Stimulated activated CD8-positive, alpha-beta memory T cell treated with anti-CD3 and anti-CD28 coated beads, Interleukin-2, amount 100 ng/mL, for 48 hours (primary cell): ENCODE measurements around the gene DHRS13.
"Not testable (repeated sequence)": the region's sequence is repeated elsewhere in the genome, so short reads cannot be mapped to it uniquely, and the experiment has no call there.

Experiments
- DNase-seq, 2 donors: peaks; one replicate each; pipeline ENCODE4 v3.0.0-alpha.2; 2020; ENCODE audit warnings: low read depth in 2 of 2

The DHRS13 gene

DNA sequence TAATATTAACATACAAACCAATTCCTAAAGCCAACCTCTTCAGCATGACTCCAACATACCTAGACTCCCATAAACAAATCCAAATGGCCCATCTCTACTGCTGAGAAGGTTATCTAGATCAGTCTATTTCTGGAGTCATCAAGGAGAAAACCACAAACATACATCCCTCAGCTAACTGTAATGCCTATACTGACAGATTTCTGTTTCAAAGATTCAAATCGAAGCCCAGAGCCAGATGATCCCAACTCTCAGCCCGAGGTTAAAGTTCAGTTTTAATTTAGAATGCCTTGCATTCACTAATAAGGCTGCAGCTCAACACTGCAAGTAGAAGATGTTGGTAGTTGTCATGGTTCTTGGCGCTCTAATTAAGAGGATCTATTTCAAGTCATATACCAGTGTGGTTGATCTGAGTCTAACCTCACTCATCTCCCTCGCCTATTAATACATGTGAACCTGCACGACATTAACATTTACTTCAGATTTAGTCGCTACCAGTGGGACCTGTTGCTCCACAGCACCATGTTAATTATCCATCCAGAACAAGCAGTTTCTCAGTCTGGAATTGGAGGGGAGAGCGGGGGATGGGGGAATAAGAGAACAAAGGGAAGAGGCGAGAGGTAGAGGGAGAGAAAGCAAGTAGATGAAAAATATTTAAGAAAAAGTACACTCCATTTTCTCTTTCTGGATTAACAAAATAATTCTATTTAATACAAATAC lies 33.0 kb upstream of the DHRS13 start:
- DNase-seq: no peak

DNA sequence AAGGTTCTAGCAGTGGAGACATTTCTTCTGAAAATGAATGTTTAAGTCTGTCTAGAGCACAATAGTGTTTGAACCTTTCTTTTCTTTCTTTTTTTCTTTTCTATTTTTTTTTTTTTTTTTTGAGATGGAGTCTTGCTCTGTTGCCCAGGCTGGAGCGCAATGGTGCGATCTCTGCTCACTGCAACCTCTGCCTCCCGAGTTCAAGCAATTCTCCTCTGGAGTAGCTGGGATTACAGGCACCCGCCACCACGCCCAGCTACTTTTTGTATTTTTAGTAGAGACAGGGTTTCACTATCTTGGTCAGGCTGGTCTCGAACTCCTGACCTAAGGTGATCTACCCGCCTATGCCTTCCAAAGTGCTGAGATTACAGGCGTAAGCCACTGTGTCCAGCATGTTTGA lies 31.6 kb upstream of the DHRS13 start:
- not testable (repeated sequence) for DNase-seq

DNA sequence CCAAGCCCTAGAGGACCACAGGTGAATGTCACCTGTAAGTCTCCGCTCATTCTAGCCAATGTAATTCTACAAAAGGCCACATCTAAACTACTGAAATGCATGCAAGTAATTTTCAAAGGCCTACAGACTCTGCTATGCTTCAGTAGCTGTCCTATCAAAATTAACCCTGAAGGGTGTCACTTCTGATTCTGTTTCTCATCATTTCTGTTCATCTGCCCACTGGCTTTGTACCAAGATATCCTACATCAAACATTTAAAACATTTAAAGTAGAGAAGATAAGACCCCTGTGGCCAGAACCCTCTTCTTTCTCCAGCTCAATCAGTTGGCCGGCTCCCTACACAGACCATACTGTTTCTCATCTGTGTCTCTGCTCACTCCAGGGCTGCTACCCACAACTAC lies 26.9 kb upstream of the DHRS13 start:
- DNase-seq: no peak

DNA sequence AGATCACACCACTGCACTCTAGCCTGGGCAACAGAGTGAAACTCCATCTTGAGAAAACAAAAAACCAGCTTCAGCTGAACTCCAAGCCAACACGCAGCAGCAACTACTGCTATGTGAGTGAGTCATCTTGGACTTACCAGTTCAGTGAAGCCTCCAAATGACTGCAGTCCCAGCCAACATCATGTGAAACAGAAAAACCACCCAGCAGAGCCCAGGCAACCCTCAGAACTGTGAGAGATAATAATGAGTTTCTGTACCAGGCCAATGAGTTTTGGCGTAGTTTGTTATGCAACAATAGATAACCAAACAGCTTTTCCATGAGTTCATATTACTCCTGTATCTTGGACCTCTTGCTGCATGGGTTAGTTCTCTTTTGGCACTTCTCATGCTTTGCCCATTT lies 25.2 kb upstream of the DHRS13 start:
- peak in 1 of 2 donors; percentile 20 for DNase-seq

DNA sequence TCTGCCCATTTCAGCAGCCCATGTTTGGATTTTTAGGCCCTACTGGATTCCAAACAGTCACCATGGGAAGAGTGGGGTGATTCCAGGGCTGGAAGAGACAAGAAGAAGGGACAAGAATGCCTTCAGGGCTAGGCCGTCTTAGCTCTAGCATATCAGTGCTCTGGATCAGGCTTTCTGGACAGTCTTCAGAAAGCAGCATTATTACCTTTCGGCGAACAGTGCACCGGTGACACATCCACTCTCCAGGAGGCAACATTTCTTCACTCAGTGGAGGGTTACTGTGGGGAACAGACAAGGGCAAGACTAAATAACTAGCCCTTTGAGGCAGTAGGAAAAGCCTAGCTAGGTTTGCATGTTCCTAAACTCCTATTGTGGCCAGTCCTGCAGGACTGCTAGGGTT lies 23.9 kb upstream of the DHRS13 start:
- DNase-seq: no peak

DNA sequence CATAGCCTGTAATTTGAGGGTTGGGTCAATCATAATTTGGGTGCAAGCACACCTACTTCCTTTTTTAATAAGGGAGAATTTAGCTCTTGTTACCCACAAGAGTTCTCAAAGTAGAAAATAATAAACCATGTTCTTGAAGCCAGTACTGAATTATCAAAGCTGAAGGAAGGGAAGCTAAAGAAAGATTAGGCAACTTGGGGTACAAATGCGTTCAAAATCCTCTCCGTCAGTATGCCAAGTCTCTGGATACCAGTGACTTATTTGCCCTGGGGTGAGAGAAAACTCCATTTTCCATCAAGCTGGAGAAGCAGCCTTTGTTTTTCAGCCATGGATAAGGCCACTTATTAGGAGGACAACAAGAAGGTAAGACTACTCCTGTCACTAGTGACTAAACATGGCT lies 23.5 kb upstream of the DHRS13 start:
- no peak for DNase-seq

DNA sequence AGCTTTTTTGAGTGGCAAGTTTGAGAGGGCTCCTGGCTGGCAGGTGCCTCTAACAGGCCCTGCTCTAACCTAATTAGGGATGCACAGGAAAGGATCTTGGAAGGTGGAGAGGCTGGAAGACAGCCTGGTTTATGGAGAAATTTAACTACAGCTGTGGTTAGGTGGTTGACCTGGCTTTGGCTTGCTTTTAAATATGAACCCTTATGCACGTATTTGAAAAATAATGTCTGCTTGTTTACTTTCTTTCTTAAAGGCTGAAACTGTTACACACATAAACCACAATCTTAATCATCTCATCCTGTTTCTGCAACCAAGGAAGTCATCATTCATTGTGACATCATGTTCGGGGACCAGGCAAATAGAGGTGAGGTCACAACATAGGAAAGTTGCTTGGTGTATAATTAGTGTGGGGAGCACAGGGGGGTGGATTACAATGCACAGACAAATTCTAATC lies 23.1 kb upstream of the DHRS13 start:
- no peak for DNase-seq

DNA sequence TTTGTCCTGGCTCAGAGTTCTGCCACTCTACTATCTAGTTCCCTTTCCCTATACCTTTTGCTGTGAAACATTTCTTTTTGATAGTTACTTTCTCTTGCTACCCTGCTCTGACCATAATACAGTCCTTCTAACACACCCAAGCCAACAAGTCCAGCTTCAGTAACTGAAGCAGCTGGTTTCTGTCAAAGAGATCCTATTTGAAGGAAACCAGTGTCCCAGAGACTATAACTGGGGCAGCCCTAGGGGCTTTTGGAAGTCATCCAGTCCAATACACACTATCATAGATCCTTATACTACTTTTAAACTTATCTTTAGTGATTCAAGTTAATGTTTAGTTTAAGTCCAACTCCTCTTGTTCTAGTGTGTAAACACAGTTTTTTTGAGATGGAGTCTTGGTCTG lies 17.3 kb upstream of the DHRS13 start:
- DNase-seq: no peak

DNA sequence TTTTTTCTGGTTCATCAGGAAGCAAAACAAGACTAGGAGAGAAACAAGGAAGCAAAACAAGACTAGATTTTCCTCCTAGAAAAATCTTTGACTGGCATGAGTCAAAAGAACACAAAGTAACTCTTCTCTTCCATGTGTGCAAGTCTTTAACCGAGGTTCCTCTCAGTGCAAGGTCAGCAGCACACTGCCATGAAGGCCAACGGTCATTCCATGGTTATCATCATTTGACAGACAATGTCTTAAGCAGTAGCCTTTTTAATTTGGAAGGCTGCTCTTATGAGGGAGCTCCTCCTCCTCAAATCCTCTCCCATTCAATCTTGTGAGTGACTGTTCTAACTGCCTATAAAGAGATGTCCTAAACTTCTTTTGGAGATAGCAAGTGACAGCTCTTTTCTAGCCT lies 15.4 kb upstream of the DHRS13 start:
- no peak for DNase-seq

DNA sequence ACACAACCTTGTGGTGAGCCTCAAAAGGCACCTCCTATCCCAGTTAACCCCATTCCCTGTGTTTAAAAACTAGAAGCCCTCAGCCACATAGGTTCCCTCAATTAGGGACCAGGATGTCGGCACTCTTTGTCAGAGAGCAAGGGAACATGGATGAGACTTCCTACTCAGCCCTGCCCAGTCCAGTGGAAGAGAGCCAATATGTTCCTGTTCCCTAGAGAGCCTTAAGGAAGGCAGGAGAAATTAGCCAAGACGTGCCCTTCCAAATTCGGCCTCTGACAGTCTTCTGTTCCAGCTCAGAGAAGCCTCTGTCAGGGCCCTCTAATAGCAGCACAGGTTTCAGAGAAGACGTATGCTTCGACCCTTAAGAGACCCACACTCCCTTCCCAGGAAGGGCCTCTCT lies 14.6 kb upstream of the DHRS13 start:
- DNase-seq: no peak

DNA sequence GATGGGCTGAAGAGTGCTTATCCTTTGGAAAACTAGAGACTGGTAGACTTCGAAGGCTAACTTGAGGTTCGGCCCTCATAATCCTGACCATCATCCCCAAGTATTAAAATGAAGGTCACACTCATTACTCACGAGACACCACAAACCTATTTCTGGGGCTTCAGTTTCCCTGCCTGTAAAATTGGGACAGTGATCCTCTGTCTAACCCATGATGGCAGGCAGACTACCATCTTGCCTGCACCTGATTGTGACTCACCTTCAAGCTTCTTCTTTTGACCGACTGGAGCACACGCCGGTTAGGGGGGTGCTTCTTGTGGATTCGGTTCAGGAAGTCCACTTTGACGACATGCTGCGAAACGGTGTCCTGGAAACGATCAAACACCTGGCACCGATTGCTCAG lies 14.2 kb upstream of the DHRS13 start:
- DNase-seq: no peak

DNA sequence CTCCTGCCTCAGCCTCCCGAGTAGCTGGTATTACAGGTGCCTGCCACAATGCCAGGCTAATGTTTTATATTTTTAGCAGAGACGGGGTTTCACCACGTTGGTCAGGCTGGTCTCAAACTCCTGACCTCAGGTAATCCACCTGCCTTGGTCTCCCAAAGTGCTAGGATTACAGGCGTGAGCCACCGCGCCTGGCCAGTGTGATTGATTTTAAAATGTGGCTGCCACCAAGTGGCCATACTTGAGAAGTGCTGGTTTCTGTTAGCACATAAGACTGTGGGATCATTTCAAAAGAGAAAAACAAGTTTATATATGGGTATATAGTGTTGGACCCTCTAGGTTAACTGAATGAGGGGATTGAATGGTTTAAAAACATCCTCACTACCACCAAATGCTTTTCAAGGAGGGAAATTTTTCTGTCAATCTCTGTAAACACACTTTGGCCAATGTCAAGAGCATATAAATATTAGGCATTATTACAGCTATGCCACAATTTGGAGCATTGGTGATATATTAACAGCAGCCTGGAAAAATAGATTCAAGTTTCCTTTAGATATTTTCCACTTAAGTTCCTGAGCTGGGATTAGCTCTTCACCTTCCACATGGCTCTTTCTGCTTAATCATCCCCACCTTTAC lies 13.5 kb upstream of the DHRS13 start:
- DNase-seq: no peak

DNA sequence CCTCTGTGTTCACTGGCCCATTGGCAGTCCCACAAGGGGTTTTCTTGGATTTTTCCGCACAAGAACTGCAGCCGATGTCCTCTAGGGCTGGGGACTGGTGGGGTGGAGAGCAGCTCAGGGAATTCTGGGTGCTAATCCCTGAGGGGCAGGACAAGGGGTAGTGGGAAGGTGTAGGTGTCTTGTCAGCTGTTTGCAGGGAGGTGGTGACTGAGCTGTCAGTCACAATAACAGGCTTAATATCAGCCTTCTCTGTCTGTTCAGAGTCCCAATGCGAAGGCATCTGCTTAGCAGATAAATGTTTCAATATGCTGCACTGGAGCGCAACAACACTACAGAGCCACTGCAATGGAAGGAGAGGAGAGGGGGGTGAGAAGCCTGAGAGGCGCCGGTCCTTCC lies 10.1 kb upstream of the DHRS13 start:
- no peak for DNase-seq

DNA sequence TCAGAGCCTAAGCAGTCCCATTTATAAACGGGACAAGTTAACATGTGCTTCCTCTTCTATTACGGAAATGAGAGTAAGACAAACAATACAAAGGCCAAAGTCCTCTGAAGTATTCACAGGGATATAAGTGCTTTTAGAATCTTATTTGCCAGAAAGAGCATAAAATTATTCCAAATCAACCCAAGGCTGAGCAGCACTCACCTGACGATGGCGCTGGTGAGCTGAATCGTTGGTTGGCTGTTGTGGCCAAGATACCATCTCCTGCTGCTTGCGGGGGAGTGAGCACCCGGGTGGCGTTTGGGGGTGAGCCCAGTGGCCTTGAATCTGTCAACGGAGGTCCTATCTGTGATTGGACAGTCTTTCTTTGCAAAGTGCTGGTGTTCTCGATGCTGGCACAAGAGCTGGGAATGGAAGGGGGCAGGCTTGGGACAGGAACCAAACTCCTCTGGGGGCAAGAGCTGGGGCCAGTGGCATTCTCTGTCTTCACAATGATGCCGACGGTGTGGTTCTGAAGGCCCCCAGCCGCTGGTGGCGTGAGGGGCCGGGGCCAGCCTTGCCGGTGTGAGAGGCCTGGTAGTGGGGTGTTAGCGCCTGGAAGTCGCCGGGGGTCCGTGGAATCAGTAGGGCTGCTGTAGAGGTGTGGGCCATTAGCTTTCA lies 9.5 kb upstream of the DHRS13 start:
- DNase-seq: no peak

DNA sequence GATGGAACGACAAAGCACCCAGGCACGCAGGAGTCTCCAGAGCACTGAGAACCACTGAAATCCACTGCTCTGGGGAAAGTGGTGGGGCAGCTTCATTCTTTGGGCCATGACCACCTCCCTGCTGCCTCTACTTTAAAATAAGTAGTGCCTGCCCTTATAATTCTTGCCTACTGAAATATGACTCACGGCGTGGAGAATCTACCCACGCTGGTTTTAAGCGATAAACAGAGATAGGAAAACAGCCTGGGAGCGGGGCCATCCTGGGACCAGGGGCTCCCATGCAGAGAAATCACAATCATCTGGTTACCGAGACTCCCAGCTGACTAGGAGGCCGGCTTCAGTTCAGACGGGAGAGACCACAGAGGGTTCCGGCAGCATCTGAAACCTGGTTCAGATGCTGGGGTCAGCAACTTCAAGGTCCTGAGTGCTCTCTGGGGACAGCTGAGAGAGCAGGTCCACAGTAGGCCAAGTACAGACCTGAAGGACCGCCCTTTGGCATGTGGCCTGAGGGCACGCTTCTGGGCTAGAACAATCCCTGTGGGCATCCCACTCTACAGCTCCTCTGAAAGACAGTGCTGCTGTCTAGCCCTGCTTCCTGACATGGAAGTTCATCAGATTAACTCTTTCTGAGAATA lies 8.6 kb upstream of the DHRS13 start:
- no peak for DNase-seq

DNA sequence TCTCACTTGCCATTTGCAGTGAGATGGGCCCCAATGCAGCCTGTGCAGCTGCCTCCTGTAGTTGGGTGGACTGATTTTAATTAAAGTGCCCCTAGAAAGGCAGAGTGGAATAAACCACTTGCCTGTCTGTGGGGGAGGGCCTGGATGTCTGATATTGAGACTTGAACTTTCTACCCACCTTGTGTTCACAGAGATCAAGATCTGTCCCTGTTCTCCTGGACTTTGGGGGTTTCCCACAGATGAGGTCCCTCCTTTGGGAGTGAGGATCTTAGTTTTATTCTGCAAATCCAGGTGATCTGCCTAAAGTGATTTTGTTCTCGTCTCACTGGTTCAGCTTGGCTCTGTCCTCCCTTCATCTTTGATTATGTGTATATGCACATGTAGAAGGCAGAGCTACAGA lies 7.7 kb upstream of the DHRS13 start:
- no peak for DNase-seq

DNA sequence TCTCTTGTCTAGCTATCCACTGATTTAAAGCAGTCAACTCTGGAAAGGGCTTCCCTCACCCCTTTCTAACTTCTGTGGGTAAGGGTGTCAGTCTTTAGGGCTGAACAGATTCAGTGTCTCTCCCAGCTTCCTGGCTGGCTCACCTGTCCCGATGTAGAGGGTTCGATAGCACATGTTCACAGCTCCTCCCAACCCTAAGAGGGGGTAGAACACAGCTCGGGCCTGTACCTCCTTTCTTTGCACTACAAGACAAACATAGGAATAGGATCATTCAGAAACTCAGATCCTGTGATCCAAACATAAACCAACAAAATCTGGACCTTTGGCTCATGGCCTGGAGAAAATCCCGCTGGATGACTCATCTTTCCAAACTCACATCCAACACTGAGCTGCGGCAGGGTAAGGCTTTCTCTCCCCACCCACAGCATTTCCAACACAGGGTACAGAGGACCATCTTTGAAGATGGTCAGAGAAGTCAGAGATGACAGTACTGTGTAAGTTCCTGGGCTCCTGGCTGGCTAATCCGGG lies 5.8 kb upstream of the DHRS13 start:
- DNase-seq: no peak

DNA sequence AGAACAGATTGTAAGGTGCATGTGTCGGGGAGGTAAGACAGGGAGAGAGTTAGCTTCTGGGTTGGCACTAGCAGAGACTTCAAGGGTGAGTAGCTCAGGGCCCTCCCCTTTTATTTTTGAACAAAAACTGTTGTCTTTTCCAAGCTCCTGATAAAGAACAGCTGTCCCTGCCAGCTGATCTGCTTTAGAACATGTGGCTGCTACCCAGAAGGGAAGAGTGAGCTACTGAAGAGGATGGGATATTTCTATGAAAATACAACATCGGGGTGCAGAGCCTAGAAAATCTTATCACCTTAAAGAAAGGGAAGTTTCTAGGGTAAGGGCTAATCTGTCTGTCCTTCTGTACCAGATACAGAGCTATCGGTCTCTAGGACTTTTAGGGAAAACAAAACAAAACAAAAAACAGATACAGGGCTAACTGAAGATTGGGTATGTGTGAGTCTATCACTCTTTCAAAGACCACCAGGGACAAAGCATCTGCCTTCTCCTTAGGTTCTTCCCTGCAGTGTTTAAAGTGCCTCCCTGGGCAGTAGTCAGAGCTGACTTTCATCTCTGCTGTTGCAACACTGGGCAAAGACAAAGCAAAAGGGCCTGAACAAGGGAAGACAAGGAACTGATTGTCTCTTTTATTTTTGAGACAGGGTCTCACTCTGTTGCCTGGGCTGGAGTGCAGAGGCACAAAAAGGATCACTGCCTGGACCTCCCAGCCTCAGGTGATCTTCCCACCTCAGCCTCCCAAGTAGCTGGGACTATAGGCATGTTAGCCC lies 5.0 kb upstream of the DHRS13 start:
- no peak for DNase-seq

DNA sequence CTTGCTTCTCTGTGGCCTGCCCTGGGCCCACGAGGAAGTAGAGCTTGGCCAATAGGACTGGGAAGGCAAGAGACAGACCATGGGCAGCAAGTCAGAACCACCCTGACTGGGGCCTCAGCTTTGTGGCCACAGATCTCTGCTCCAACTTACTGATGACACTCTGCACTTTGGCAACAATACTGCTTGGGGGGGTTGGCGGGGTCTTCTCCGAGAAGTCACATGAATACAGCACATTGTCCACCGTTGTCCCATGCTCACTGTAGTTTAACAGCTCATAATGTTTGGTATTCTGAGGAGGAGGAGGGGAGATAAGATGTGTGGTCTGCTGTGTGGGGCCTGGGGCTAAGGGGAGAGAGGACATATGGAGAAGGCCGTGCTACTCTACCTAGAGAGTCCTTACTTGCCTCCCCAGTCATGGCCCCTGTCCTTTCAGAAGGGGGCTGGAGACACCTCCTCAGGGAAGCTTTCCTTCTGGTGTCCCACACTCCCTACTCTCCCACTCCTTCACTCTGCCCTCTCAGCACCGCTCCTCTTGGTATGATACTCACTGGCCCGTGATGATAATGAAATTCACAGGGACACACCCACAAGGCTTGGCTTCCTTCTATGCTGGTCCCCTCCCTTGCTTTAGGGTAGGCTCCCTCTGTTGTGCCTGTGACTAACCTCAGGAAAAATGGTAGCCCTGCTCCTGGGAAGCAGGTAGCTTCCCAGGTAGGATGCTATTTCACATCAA lies 4.0 kb upstream of the DHRS13 start:
- no peak for DNase-seq

DNA sequence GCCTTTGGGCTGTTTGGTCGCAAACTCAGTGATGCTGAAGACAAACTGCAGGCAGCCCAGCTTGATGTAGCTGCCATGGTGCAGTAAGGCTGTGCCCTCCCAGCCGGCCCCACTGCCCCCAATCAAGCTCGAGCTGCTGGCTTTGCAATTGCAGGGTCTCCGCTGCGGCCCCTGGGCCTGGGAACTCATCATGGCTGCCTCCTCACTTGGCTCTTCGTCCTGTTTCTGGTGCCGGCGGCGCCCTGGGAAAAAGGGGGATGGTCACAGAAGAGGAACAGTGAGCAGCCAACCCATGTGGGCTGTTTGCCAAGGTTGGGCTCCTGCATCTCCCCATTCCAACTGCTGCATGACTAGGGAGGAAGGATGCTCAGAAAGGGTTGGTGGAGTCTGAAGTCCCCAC lies 3.4 kb upstream of the DHRS13 start:
- no peak for DNase-seq

DNA sequence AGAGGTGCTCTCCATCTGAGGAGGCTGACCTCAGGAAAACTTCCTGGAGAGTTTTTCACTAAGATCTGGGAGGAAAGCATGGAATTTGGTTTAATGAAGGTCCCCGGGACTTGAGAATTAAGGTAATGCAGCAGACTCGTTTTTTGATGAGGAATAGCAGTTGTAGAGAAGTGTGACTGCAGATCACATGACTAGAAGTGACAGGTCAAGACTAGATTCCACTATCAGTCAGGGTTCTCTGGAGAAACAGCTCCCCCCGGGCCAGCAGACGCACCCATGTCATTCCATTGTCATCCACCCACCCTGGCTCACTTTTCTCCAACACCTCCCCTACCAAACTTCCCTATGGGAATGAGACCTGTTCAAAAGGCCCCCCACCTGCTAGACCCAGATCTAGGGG lies 1.9 kb upstream of the DHRS13 start:
- no peak for DNase-seq
